H9 (cell line): ENCODE results near the gene TANK. TPM values are rescaled to one million over a fixed set of nuclear protein-coding genes. Genes with fewer than 3 reads are reported as not detected.

Source experiments
- DNase-seq: peaks from one replicate; pipeline ENCODE4 v3.0.0-alpha.2; 2017
- H2AFZ ChIP-seq: one replicate; pipeline ENCODE4 v1.6.1; 2013; ENCODE audit warnings: mild to moderate bottlenecking, low read length, control low read depth, moderate library complexity
- H2AK5ac ChIP-seq: 2 replicates; pipeline ENCODE4 v1.6.1; 2013; ENCODE audit warnings: low read length, control low read depth, mixed read lengths; ENCODE audit not compliant: insufficient read length
- H2BK120ac ChIP-seq: one replicate; pipeline ENCODE4 v1.6.1; 2013; ENCODE audit warnings: low read depth, mild to moderate bottlenecking, low read length, control low read depth, inconsistent platforms; ENCODE audit not compliant: poor library complexity, severe bottlenecking
- H2BK12ac ChIP-seq: 2 replicates; pipeline ENCODE4 v1.6.1; 2013; ENCODE audit warnings: low read length, control low read depth, mixed read lengths, low read depth; ENCODE audit not compliant: insufficient read length
- H2BK15ac ChIP-seq: 2 replicates; pipeline ENCODE4 v1.6.1; 2013; ENCODE audit warnings: low read depth, low read length, control low read depth
- H2BK20ac ChIP-seq: one replicate; pipeline ENCODE4 v1.6.1; 2013; ENCODE audit warnings: low read depth, mild to moderate bottlenecking, low read length, control low read depth, inconsistent platforms; ENCODE audit not compliant: poor library complexity, severe bottlenecking
- H2BK5ac ChIP-seq: 2 replicates; pipeline ENCODE4 v1.6.1; 2013; ENCODE audit warnings: low read length, control low read depth, mixed read lengths; ENCODE audit not compliant: insufficient read length
- H3K14ac ChIP-seq: 2 replicates; pipeline ENCODE4 v1.6.1; 2013; ENCODE audit warnings: low read length, control low read depth; ENCODE audit not compliant: insufficient read depth
- H3K18ac ChIP-seq: 2 replicates; pipeline ENCODE4 v1.6.1; 2013; ENCODE audit warnings: low read depth, mild to moderate bottlenecking, mixed read lengths, low read length, control low read depth; ENCODE audit not compliant: insufficient read length
- H3K23ac ChIP-seq: 2 replicates; pipeline ENCODE4 v1.6.1; 2013; ENCODE audit warnings: low read length, control low read depth, mixed read lengths, low read depth; ENCODE audit not compliant: insufficient read length
- H3K23me2 ChIP-seq: 2 replicates; pipeline ENCODE4 v1.6.1; 2013; ENCODE audit warnings: low read depth, mild to moderate bottlenecking, mixed read lengths, low read length, control low read depth; ENCODE audit not compliant: insufficient read length, poor library complexity, severe bottlenecking
- H3K27ac ChIP-seq: 2 replicates; pipeline ENCODE4 v1.5.1; 2013; ENCODE audit warnings: low read length, control low read depth, mixed read lengths, low read depth; ENCODE audit not compliant: insufficient read length
- H3K27me3 ChIP-seq: 2 replicates; pipeline ENCODE4 v1.6.1; 2013; ENCODE audit warnings: low read length, control low read depth, inconsistent platforms; ENCODE audit not compliant: insufficient read depth
- H3K4ac ChIP-seq: 2 replicates; pipeline ENCODE4 v1.6.1; 2013; ENCODE audit warnings: low read depth, mild to moderate bottlenecking, control low read depth, inconsistent platforms, low read length, moderate library complexity
- H3K4me1 ChIP-seq: 2 replicates; pipeline ENCODE4 v1.6.1; 2013; ENCODE audit warnings: low read length, control low read depth, inconsistent platforms; ENCODE audit not compliant: insufficient read depth
- H3K4me2 ChIP-seq: 2 replicates; pipeline ENCODE4 v1.6.1; 2013; ENCODE audit warnings: low read length, control low read depth, mixed read lengths; ENCODE audit not compliant: insufficient read length, insufficient read depth
- H3K56ac ChIP-seq: 2 replicates; pipeline ENCODE4 v1.6.1; 2013; ENCODE audit warnings: low read depth, mild to moderate bottlenecking, mixed read lengths, low read length, control low read depth; ENCODE audit not compliant: insufficient read length
- H3K79me1 ChIP-seq: 2 replicates; pipeline ENCODE4 v1.6.1; 2013; ENCODE audit warnings: low read depth, mild to moderate bottlenecking, moderate library complexity, low read length, control low read depth, inconsistent platforms; ENCODE audit not compliant: insufficient read depth, poor library complexity, severe bottlenecking
- H3K79me2 ChIP-seq: 2 replicates; pipeline ENCODE4 v1.6.1; 2013; ENCODE audit warnings: low read length, control low read depth, inconsistent platforms; ENCODE audit not compliant: insufficient read depth
- H3K9ac ChIP-seq: 2 replicates; pipeline ENCODE4 v1.6.1; 2013; ENCODE audit warnings: low read length, control low read depth, mixed read lengths; ENCODE audit not compliant: insufficient read length; ENCODE audit errors: extremely low read depth
- H3K9me3 ChIP-seq: one replicate; pipeline ENCODE4 v1.6.1; 2013; ENCODE audit warnings: low read depth, low read length, inconsistent platforms; ENCODE audit not compliant: control insufficient read depth
- H3T11ph ChIP-seq: one replicate; pipeline ENCODE4 v1.6.1; 2013; ENCODE audit warnings: mild to moderate bottlenecking, low read length, control low read depth, inconsistent platforms
- H4K20me1 ChIP-seq: one replicate; pipeline ENCODE4 v1.6.1; 2013; ENCODE audit not compliant: control insufficient read depth, insufficient read length, insufficient read depth
- H4K5ac ChIP-seq: 2 replicates; pipeline ENCODE4 v1.6.1; 2013; ENCODE audit warnings: low read depth, mild to moderate bottlenecking, mixed read lengths, low read length, control low read depth; ENCODE audit not compliant: insufficient read length
- H4K8ac ChIP-seq: replicated peaks from 2 replicates; pipeline ENCODE4 v1.6.1; 2013; ENCODE audit warnings: low read length, control low read depth, mixed read lengths, low read depth; ENCODE audit not compliant: insufficient read length
- H4K91ac ChIP-seq: 2 replicates; pipeline ENCODE4 v1.6.1; 2013; ENCODE audit warnings: low read depth, mild to moderate bottlenecking, moderate library complexity, mixed read lengths, low read length, control low read depth; ENCODE audit not compliant: insufficient read length
- H3K27ac Mint-ChIP-seq, 3 experiments: 2 replicates in 2 of 3; 3 replicates in 1 of 3; pipeline ENCODE4 v1.8.0; 2020 to 2021; ENCODE audit warnings: mixed read lengths in 3 of 3, mild to moderate bottlenecking in 1 of 3, moderate library complexity in 1 of 3
- H3K27me3 Mint-ChIP-seq: 2 replicates; pipeline ENCODE4 v1.8.0; 2021; ENCODE audit warnings: low read depth, mild to moderate bottlenecking, moderate library complexity, mixed read lengths
- H3K36me3 Mint-ChIP-seq, 3 experiments: 2 replicates in 2 of 3; 3 replicates in 1 of 3; pipeline ENCODE4 v1.8.0; 2020 to 2021; ENCODE audit warnings: low read depth in 3 of 3, mixed read lengths in 3 of 3; ENCODE audit not compliant: insufficient read depth in 1 of 3
- H3K4me1 Mint-ChIP-seq, 2 experiments: 2 replicates each; pipeline ENCODE4 v1.8.0; 2020; ENCODE audit warnings: mixed read lengths in 2 of 2
- H3K4me3 Mint-ChIP-seq, 2 experiments: 2 replicates in 1 of 2; 3 replicates in 1 of 2; pipeline ENCODE4 v1.8.0; 2020 to 2021; ENCODE audit warnings: mild to moderate bottlenecking in 2 of 2, mixed read lengths in 2 of 2, moderate library complexity in 1 of 2
- H3K9me3 Mint-ChIP-seq, 2 experiments: 2 replicates in 1 of 2; 3 replicates in 1 of 2; pipeline ENCODE4 v1.8.0; 2020; ENCODE audit warnings: mild to moderate bottlenecking in 2 of 2, mixed read lengths in 2 of 2, moderate library complexity in 1 of 2
- CTCF ChIP-seq: fragments of 200-600 bp; sonication (generic); conservative IDR thresholded peaks from 3 replicates; pipeline ENCODE4 v1.8.0; 2021; ENCODE audit warnings: antibody characterized with exemption, mild to moderate bottlenecking
- WGBS: extraction: QIAGEN DNeasy Blood & Tissue Kit; methylation state at CpG from one replicate; pipeline ENCODE4 v1.1.7; 2013; ENCODE audit warnings: missing lambda C conversion rate, low lambda C conversion rate, mixed read lengths; ENCODE audit not compliant: insufficient read length; ENCODE audit errors: extremely low coverage; 5-methylcytosine and 5-hydroxymethylcytosine counted together
- total RNA-seq: library from RNA; stranded (reverse); gene quantifications from 2 replicates; pipeline ENCODE4 v1.2.1, GENCODE V29; 2021

Gene TANK
- total RNA-seq, 1 experiment from 2014 or later = 23.9 TPM

GRCh38 chr2:161199912-161200701, 39.9 kb downstream of the TANK start:
- no peak overlapping the region for H4K5ac ChIP-seq
- no peak overlapping the region for H3K4ac ChIP-seq
- no peak overlapping the region for H3K56ac ChIP-seq
- no CpG with 5 or more reads among the region's 4 CpGs for WGBS
- TF ChIP-seq CTCF = no peak
- H4K91ac ChIP-seq = no peak overlapping the region
- no peak overlapping the region for H3K23ac ChIP-seq
- H4K20me1 ChIP-seq = no peaks in the 10 kb centered on the region
- H3K9ac ChIP-seq = no peak overlapping the region
- no peak for DNase-seq
- H2BK120ac ChIP-seq = no peak overlapping the region
- H2BK15ac ChIP-seq = no peak overlapping the region
- Mint-ChIP-seq H3K4me3 (no peak overlapping the region), H3K27me3 (no peaks in the 10 kb centered on the region), H3K27ac (peak overlapping the region in 1 of 3 experiments; percentile 76; a peak in 1 of 7 replicates), H3K4me1 (no peaks in the 10 kb centered on the region), H3K9me3 (no peaks in the 10 kb centered on the region), H3K36me3 (peaks cover 5 to 11% (median 8%) of the 10 kb centered on the region in 3 experiments; a peak in 5 of 7 replicates)
- H2AK5ac ChIP-seq = no peak overlapping the region
- H2BK5ac ChIP-seq = no peak overlapping the region
- H3K27ac ChIP-seq = no peak overlapping the region
- H3K27me3 ChIP-seq = no peaks in the 10 kb centered on the region
- H3K14ac ChIP-seq = no peak overlapping the region
- no peak overlapping the region for H2BK20ac ChIP-seq
- no peak overlapping the region for H3T11ph ChIP-seq
- no peak overlapping the region for H2AFZ ChIP-seq
- H3K23me2 ChIP-seq = no peaks in the 10 kb centered on the region
- no peaks in the 10 kb centered on the region for H3K79me1 ChIP-seq
- H3K4me1 ChIP-seq = no peaks in the 10 kb centered on the region
- no peak overlapping the region for H3K4me2 ChIP-seq
- no peak overlapping the region for H3K18ac ChIP-seq
- no peak overlapping the region for H4K8ac ChIP-seq
- no peaks in the 10 kb centered on the region for H3K9me3 ChIP-seq
- no peaks in the 10 kb centered on the region for H3K79me2 ChIP-seq
- H2BK12ac ChIP-seq = no peak overlapping the region
